Caco-2 (cell line): Measurements from ENCODE around the gene CACNA2D2. TPM values are rescaled to one million over a fixed set of nuclear protein-coding genes. Genes with fewer than 3 reads are reported as not detected.
A peak's percentile ranks its signal among the peaks of the same experiment; 100 is the strongest.

ENCODE experiments used
- BruUV-seq: library from RNA; stranded (reverse); fragments of 400-500 nt; replicated peaks from 2 replicates; lab custom pipeline; 2021; lab: Mats Ljungman, UMichigan
- CTCF ChIA-PET: fragments of 300-600 bp; sonication (Branson Sonifier 250); formaldehyde crosslinking; loops from one replicate; lab custom pipeline; 2022; ENCODE audit warnings: antibody characterized with exemption; lab: Charles Lee
- POLR2A ChIA-PET: fragments of 300-600 bp; sonication (Branson Sonifier 250); formaldehyde crosslinking; loops from one replicate; lab custom pipeline; 2022; ENCODE audit warnings: antibody characterized with exemption; lab: Charles Lee
- DNase-seq, 2 experiments: peaks; one replicate each; pipeline versions ENCODE4 v3.0.0 to v3.0.0-alpha.2; 2020 to 2022
- H3K27me3 ChIP-seq: replicated peaks from 2 replicates; pipeline ENCODE4 v1.6.0; 2011; ENCODE audit warnings: low read length; ENCODE audit not compliant: control insufficient read depth, insufficient read depth
- H3K36me3 ChIP-seq: 2 replicates; pipeline ENCODE4 v1.5.1; 2011; ENCODE audit warnings: low read length; ENCODE audit not compliant: control insufficient read depth, insufficient read depth
- H3K4me1 ChIP-seq: fragments of 250-450 bp; sonication (Bioruptor Pico); 2 replicates; pipeline ENCODE4 v1.5.1; 2020; ENCODE audit warnings: mild to moderate bottlenecking
- H3K4me3 ChIP-seq: 2 replicates; pipeline ENCODE4 v1.5.1; 2011; ENCODE audit warnings: low read depth, mild to moderate bottlenecking, control low read depth, low read length
- H3K9me3 ChIP-seq: fragments of 250-450 bp; sonication (Bioruptor Pico); 2 replicates; pipeline ENCODE4 v1.5.1; 2020; ENCODE audit warnings: mild to moderate bottlenecking, moderate library complexity
- H3K27ac Mint-ChIP-seq: one replicate; pipeline ENCODE4 v1.8.0; 2022; ENCODE audit warnings: mixed read lengths; ENCODE audit not compliant: unreplicated experiment
- H3K27me3 Mint-ChIP-seq: one replicate; pipeline ENCODE4 v1.8.0; 2022; ENCODE audit warnings: mixed read lengths; ENCODE audit not compliant: insufficient read depth, unreplicated experiment
- H3K36me3 Mint-ChIP-seq: one replicate; pipeline ENCODE4 v1.8.0; 2022; ENCODE audit warnings: mild to moderate bottlenecking, mixed read lengths; ENCODE audit not compliant: insufficient read depth, unreplicated experiment
- H3K4me1 Mint-ChIP-seq: one replicate; pipeline ENCODE4 v1.8.0; 2022; ENCODE audit warnings: low read depth, mixed read lengths; ENCODE audit not compliant: unreplicated experiment
- H3K4me3 Mint-ChIP-seq: one replicate; pipeline ENCODE4 v1.8.0; 2022; ENCODE audit warnings: mild to moderate bottlenecking, moderate library complexity, mixed read lengths; ENCODE audit not compliant: unreplicated experiment
- H3K9me3 Mint-ChIP-seq: one replicate; pipeline ENCODE4 v1.8.0; 2022; ENCODE audit warnings: mixed read lengths; ENCODE audit not compliant: unreplicated experiment
- intact Hi-C: fragments of 100-400 bp; cut with micrococcal nuclease; formaldehyde crosslinking; loops from one replicate; pipeline ENCODE4 v1.10.0; 2022; ENCODE audit not compliant: unreplicated experiment
- total RNA-seq: library from RNA; stranded (reverse); gene quantifications from 2 replicates; pipeline ENCODE4 v1.2.3, GENCODE V29; 2022
- TF ChIP-seq, protein P1 (sequence below), 2 experiments: fragments of 200-600 bp in 1 of 2; IDR thresholded peaks; 1 replicate in 1 of 2; 2 replicates in 1 of 2; pipeline versions ENCODE4 v1.5.1 to v1.8.0; 2011 to 2022; ENCODE audit warnings: antibody characterized with exemption in 1 of 2, control low read depth in 1 of 2, inconsistent platforms in 1 of 2, low read depth in 1 of 2, low read length in 1 of 2, mild to moderate bottlenecking in 1 of 2, moderate library complexity in 1 of 2; ENCODE audit not compliant: insufficient read depth in 1 of 2, severe bottlenecking in 1 of 2, unreplicated experiment in 1 of 2

Gene CACNA2D2
- total RNA-seq, 1 experiment from 2014 or later = 0.25 TPM

DNA sequence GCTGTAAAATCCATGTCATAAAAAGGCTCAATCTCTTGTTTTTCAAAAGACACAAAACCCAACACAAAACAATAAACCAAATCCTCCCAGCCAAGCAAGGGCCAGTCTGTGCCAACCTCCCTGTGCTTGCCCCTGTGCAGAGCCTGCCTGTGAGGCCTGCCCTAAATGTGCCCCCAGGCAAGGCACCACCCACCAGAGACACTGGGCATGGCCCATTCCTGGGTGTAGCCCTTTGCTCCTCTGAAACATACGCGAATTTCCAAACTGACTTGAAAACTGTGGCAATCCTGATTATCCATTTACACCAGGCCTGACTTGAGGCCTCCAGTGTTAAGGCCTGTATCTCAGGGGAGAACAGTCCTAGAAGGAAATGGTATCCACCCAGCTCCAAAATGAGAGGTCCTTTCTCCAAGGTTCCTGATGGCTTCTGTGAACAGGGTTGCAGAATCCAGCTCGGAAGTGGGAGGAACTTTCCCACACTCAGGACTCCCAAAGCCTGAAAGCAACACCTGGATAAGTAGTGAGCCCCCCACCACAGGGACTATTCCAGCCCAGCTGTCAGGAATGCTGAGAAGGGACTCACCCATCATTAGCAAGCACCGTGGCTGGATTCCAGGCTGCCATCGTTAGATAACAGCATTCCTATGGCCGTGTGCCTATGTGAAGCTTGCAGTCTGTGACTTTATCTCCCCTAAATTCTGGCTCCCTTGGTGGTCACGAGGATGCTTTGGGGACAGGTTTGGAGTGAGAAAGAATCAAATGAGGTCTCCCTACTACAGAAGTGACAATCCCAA, 61.8 kb downstream of the CACNA2D2 start:
- no peak overlapping the region for H3K4me3 ChIP-seq
- H3K27me3 ChIP-seq = no peaks in the 10 kb centered on the region
- CTCF ChIA-PET = no interaction called here
- H3K4me1 Mint-ChIP-seq = no peaks in the 10 kb centered on the region
- BruUV-seq = no TSS peak
- no peaks in the 10 kb centered on the region for H3K36me3 Mint-ChIP-seq
- intact Hi-C loops = no loop called here
- POLR2A ChIA-PET = no interaction called here
- TF ChIP-seq, protein P1, sequence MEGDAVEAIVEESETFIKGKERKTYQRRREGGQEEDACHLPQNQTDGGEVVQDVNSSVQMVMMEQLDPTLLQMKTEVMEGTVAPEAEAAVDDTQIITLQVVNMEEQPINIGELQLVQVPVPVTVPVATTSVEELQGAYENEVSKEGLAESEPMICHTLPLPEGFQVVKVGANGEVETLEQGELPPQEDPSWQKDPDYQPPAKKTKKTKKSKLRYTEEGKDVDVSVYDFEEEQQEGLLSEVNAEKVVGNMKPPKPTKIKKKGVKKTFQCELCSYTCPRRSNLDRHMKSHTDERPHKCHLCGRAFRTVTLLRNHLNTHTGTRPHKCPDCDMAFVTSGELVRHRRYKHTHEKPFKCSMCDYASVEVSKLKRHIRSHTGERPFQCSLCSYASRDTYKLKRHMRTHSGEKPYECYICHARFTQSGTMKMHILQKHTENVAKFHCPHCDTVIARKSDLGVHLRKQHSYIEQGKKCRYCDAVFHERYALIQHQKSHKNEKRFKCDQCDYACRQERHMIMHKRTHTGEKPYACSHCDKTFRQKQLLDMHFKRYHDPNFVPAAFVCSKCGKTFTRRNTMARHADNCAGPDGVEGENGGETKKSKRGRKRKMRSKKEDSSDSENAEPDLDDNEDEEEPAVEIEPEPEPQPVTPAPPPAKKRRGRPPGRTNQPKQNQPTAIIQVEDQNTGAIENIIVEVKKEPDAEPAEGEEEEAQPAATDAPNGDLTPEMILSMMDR (IDR thresholded peaks at IDR 0.05; ENCODE audit: insufficient read depth in 1 of 2, low read depth in 1 of 2, low read length in 1 of 2, severe bottlenecking in 1 of 2, unreplicated experiment in 1 of 2) = no peak
- H3K4me3 Mint-ChIP-seq = no peak overlapping the region
- H3K27ac Mint-ChIP-seq = no peak overlapping the region
- H3K36me3 ChIP-seq = no peaks in the 10 kb centered on the region
- peaks cover 7% of the 10 kb centered on the region; the same call in 1 of the 2 replicates for H3K4me1 ChIP-seq
- H3K9me3 Mint-ChIP-seq = no peaks in the 10 kb centered on the region
- no peaks in the 10 kb centered on the region for H3K9me3 ChIP-seq
- H3K27me3 Mint-ChIP-seq = peaks cover 2% of the 10 kb centered on the region
- DNase-seq = no peak

DNA sequence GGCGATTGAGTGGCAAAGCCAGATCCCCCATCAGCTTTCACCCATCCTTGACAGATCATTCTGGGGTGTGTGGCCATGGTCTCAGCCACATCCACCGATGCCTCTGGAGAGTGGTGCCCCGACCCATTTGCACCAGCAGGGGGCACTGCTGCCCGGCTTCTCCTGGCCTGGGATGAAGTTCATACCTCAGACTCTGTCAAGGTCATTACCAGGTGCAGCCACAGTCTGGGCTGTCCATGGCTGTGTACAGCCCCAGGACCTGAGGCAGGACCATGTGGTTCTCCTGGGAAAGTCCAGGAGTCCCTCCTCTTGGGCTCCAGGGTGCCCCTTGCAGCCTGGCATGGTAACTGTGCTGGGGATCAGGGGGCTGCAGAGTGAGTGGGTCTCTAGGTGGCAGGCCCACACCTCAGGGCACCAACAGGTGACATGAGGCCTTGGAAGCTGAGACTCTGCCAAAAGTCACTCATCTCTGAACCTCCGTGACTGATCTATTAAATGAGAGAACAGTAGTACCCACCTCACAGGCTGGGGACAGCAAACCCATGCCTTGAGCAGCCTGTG, 67.2 kb downstream of the CACNA2D2 start:
- peaks cover 11% of the 10 kb centered on the region for H3K4me1 Mint-ChIP-seq
- TF ChIP-seq, protein P1 (IDR thresholded peaks at IDR 0.05; ENCODE audit: insufficient read depth in 1 of 2, low read depth in 1 of 2, low read length in 1 of 2, severe bottlenecking in 1 of 2, unreplicated experiment in 1 of 2) = peak; percentile 76 to 87
- CTCF ChIA-PET = interaction anchor here (1.0 kb wide), 1 partner anchor 106 kb away, joined by 3 read pairs; no protein-coding TSS in a partner anchor
- DNase-seq = peak; percentile 43 to 67
- POLR2A ChIA-PET = interaction anchor here (0.5 kb wide), 1 partner anchor 82 kb away, joined by 6 read pairs; no protein-coding TSS in a partner anchor
- H3K36me3 Mint-ChIP-seq = no peaks in the 10 kb centered on the region
- no TSS peak for BruUV-seq
- Histone ChIP-seq H3K4me3 (no peak overlapping the region), H3K4me1 (peaks cover 7% of the 10 kb centered on the region; the same call in 1 of the 2 replicates), H3K36me3 (no peaks in the 10 kb centered on the region), H3K27me3 (no peaks in the 10 kb centered on the region; the same call in 1 of the 2 replicates), H3K9me3 (no peaks in the 10 kb centered on the region)
- peaks cover 9% of the 10 kb centered on the region for H3K27me3 Mint-ChIP-seq
- H3K9me3 Mint-ChIP-seq = no peaks in the 10 kb centered on the region
- intact Hi-C loops = loop anchor here (1.0 to 5.0 kb wide), 2 partner anchors 66 to 106 kb away; partner anchors contain the start of gene CACNA2D2
- H3K27ac Mint-ChIP-seq = no peak overlapping the region
- H3K4me3 Mint-ChIP-seq = no peak overlapping the region

- no peak overlapping the region for H3K4me3 ChIP-seq
- H3K4me1 Mint-ChIP-seq = peaks cover 11% of the 10 kb centered on the region
- H3K9me3 Mint-ChIP-seq = no peaks in the 10 kb centered on the region
- TF ChIP-seq, protein P1 (IDR thresholded peaks at IDR 0.05; ENCODE audit: insufficient read depth in 1 of 2, low read depth in 1 of 2, low read length in 1 of 2, severe bottlenecking in 1 of 2, unreplicated experiment in 1 of 2) = no peak
- H3K27me3 Mint-ChIP-seq = peaks cover 9% of the 10 kb centered on the region
- H3K4me3 Mint-ChIP-seq = no peak overlapping the region
- BruUV-seq = no TSS peak
- H3K27me3 ChIP-seq = no peaks in the 10 kb centered on the region; the same call in 1 of the 2 replicates
- peaks cover 7% of the 10 kb centered on the region; the same call in 1 of the 2 replicates for H3K4me1 ChIP-seq
- POLR2A ChIA-PET = no interaction called here
- CTCF ChIA-PET = no interaction called here
- no peaks in the 10 kb centered on the region for H3K36me3 Mint-ChIP-seq
- no peak overlapping the region for H3K27ac Mint-ChIP-seq
- intact Hi-C loops = loop anchor here (1.0 to 5.0 kb wide), 2 partner anchors 67 to 107 kb away; partner anchors contain the start of gene CACNA2D2
- H3K9me3 ChIP-seq = no peaks in the 10 kb centered on the region
- no peak for DNase-seq
- H3K36me3 ChIP-seq = no peaks in the 10 kb centered on the region
Measured at GRCh38 chr3:50435371-50436113, 67.9 kb downstream of the CACNA2D2 start.
